HCT116 (cell line): Measurements from ENCODE around the gene LRBA. TPM values are rescaled to one million over a fixed set of nuclear protein-coding genes. Genes with fewer than 3 reads are reported as not detected.

Experiments
- ATAC-seq: fragments of 200-7000 bp; cut with Tn5 transposase; 2 replicates; pipeline ENCODE4 v1.9.1; 2020; ENCODE audit warnings: mild to moderate bottlenecking, moderate library complexity
- BruUV-seq: library from RNA; stranded (reverse); fragments of 400-500 nt; replicated peaks from 2 replicates; lab custom pipeline; 2021; lab: Mats Ljungman, UMichigan
- CTCF ChIA-PET: fragments of 300-600 bp; sonication (Branson Sonifier 250); formaldehyde crosslinking; loops from one replicate; lab custom pipeline; 2021; ENCODE audit warnings: antibody characterized with exemption; lab: Charles Lee
- POLR2A ChIA-PET: fragments of 300-600, 350-600 bp; sonication (Branson Sonifier 250); formaldehyde crosslinking; loops from one replicate; lab custom pipeline; 2021; ENCODE audit warnings: antibody characterized with exemption; lab: Charles Lee
- RAD21 ChIA-PET, 2 experiments: fragments of 300-600 bp; sonication (Branson Sonifier 250); formaldehyde crosslinking; loops; one replicate each; lab custom pipeline; 2023; ENCODE audit warnings: low total read pairs in 2 of 2; ENCODE audit not compliant: uncharacterized antibody in 2 of 2, unreplicated experiment in 2 of 2, low non-redundant PET in 1 of 2; lab: Charles Lee
- DNase-seq: peaks from one replicate; pipeline ENCODE4 v3.0.0-alpha.2; 2010; ENCODE audit warnings: low read depth, low spot score
- H2AFZ ChIP-seq: fragments of 200-600 bp; shearing (Covaris generic), sonication (generic); 2 replicates; pipeline ENCODE4 v1.6.1; 2017; ENCODE audit warnings: low read depth, mixed run types, mixed read lengths, antibody characterized with exemption, low read length; ENCODE audit not compliant: poor library complexity, severe bottlenecking
- H3K27ac ChIP-seq: 2 replicates; pipeline ENCODE4 v1.5.1; 2012; ENCODE audit warnings: low read depth, low read length
- H3K27me3 ChIP-seq: fragments of 200-600 bp; sonication (generic); 2 replicates; pipeline ENCODE4 v1.6.1; 2016; ENCODE audit warnings: mixed run types, low read length, mixed read lengths; ENCODE audit not compliant: insufficient read depth
- H3K36me3 ChIP-seq, 2 experiments: fragments of 200-500 bp in 1 of 2; fragments of 200-600 bp in 1 of 2; sonication (Bioruptor generic) in 1 of 2; sonication (generic) in 1 of 2; 2 replicates each; pipeline versions ENCODE4 v1.5.1 to v1.6.1; 2014 to 2016; ENCODE audit warnings: low read length in 2 of 2, inconsistent platforms in 1 of 2, mixed read lengths in 1 of 2, mixed run types in 1 of 2; ENCODE audit not compliant: insufficient read depth in 2 of 2, control insufficient read depth in 1 of 2
- H3K4me1 ChIP-seq, 2 experiments: fragments of 200-600 bp in 1 of 2; sonication (generic) in 1 of 2; 2 replicates each; pipeline versions ENCODE4 v1.5.1 to v1.6.1; 2012 to 2017; ENCODE audit warnings: low read length in 2 of 2, inconsistent platforms in 1 of 2, mild to moderate bottlenecking in 1 of 2, mixed read lengths in 1 of 2, mixed run types in 1 of 2, moderate library complexity in 1 of 2; ENCODE audit not compliant: insufficient read depth in 2 of 2, control insufficient read depth in 1 of 2
- H3K4me2 ChIP-seq: fragments of 200-600 bp; sonication (generic); 2 replicates; pipeline ENCODE4 v1.6.1; 2017; ENCODE audit warnings: mixed run types, low read length, mixed read lengths
- H3K4me3 ChIP-seq, 2 experiments: fragments of 200-600 bp in 1 of 2; sonication (generic) in 1 of 2; replicated peaks in 1 of 2; 2 replicates each; pipeline ENCODE4 v1.5.1; 2011 to 2016; ENCODE audit warnings: low read length in 2 of 2, control low read depth in 1 of 2, low read depth in 1 of 2, mild to moderate bottlenecking in 1 of 2, mixed read lengths in 1 of 2, mixed run types in 1 of 2
- H3K79me2 ChIP-seq: fragments of 200-600 bp; sonication (generic); 2 replicates; pipeline ENCODE4 v1.6.1; 2017; ENCODE audit warnings: mild to moderate bottlenecking, mixed run types, low read length, moderate library complexity, mixed read lengths; ENCODE audit not compliant: insufficient read depth
- H3K9ac ChIP-seq: fragments of 200-600 bp; sonication (generic); 2 replicates; pipeline ENCODE4 v1.6.1; 2016; ENCODE audit warnings: low read length, mixed read lengths
- H3K9me2 ChIP-seq: fragments of 200-600 bp; sonication (generic), shearing (Covaris generic); 2 replicates; pipeline ENCODE4 v1.6.1; 2017; ENCODE audit warnings: mixed run types, mild to moderate bottlenecking, moderate library complexity; ENCODE audit not compliant: insufficient read depth
- H3K9me3 ChIP-seq, 2 experiments: fragments of 200-500 bp in 1 of 2; fragments of 200-600 bp in 1 of 2; sonication (Bioruptor generic) in 1 of 2; sonication (generic) in 1 of 2; 2 replicates each; pipeline ENCODE4 v1.6.1; 2014 to 2017; ENCODE audit warnings: low read length in 2 of 2, mixed read lengths in 2 of 2, inconsistent platforms in 1 of 2, low read depth in 1 of 2, mild to moderate bottlenecking in 1 of 2, mixed run types in 1 of 2, moderate library complexity in 1 of 2; ENCODE audit not compliant: control insufficient read depth in 1 of 2, insufficient read depth in 1 of 2
- H4K20me1 ChIP-seq: fragments of 200-600 bp; sonication (generic), shearing (Covaris generic); 2 replicates; pipeline ENCODE4 v1.6.1; 2017; ENCODE audit warnings: mixed run types, mild to moderate bottlenecking, moderate library complexity; ENCODE audit not compliant: insufficient read depth
- CBX3 ChIP-seq: IDR thresholded peaks from 2 replicates; pipeline ENCODE4 v1.6.1; 2012; ENCODE audit warnings: low read depth
- EGR1 ChIP-seq: IDR thresholded peaks from 2 replicates; pipeline ENCODE4 v1.6.1; 2012; ENCODE audit warnings: low read depth
- FOSL1 ChIP-seq: IDR thresholded peaks from 2 replicates; pipeline ENCODE4 v1.6.1; 2012; ENCODE audit warnings: low read depth
- SIN3A ChIP-seq: IDR thresholded peaks from 2 replicates; pipeline ENCODE4 v1.6.1; 2012; ENCODE audit warnings: low read depth
- TCF7L2 ChIP-seq: IDR thresholded peaks from 2 replicates; pipeline ENCODE4 v1.7.0; 2011; ENCODE audit warnings: borderline replicate concordance, inconsistent platforms; ENCODE audit not compliant: insufficient read depth, insufficient read length; ENCODE audit errors: extremely low read depth
- YY1 ChIP-seq: IDR thresholded peaks from 2 replicates; pipeline ENCODE4 v1.6.1; 2011; ENCODE audit warnings: low read length, low read depth, moderate library complexity, mild to moderate bottlenecking; ENCODE audit not compliant: insufficient replicate concordance; ENCODE audit errors: extremely low read depth
- intact Hi-C: fragments of 100-400 bp; cut with micrococcal nuclease; formaldehyde crosslinking; loops from 2 replicates; pipeline ENCODE4 v1.10.0; 2022
- total RNA-seq: library from RNA; stranded (reverse); gene quantifications from one replicate; pipeline ENCODE4 v1.2.1, GENCODE V29; 2021; ENCODE audit not compliant: unreplicated experiment
- TF ChIP-seq, protein P1 (sequence below): IDR thresholded peaks from 2 replicates; pipeline ENCODE4 v1.6.1; 2012
- TF ChIP-seq, protein P2 (sequence below): IDR thresholded peaks from 2 replicates; pipeline ENCODE4 v1.6.1; 2012
- TF ChIP-seq, protein P3 (sequence below), 3 experiments: fragments of 200-600 bp in 1 of 3; sonication (generic) in 1 of 3; IDR thresholded peaks in 2 of 3; conservative IDR thresholded peaks in 1 of 3; 2 replicates each; pipeline ENCODE4 v1.5.1; 2012 to 2017; ENCODE audit warnings: low read depth in 2 of 3, low read length in 2 of 3, antibody characterized with exemption in 1 of 3, borderline replicate concordance in 1 of 3, control low read depth in 1 of 3, mild to moderate bottlenecking in 1 of 3, mixed read lengths in 1 of 3, mixed run types in 1 of 3, moderate library complexity in 1 of 3; ENCODE audit not compliant: insufficient read depth in 1 of 3

LRBA gene
- total RNA-seq, 1 experiment from 2014 or later = 79.8 TPM

DNA sequence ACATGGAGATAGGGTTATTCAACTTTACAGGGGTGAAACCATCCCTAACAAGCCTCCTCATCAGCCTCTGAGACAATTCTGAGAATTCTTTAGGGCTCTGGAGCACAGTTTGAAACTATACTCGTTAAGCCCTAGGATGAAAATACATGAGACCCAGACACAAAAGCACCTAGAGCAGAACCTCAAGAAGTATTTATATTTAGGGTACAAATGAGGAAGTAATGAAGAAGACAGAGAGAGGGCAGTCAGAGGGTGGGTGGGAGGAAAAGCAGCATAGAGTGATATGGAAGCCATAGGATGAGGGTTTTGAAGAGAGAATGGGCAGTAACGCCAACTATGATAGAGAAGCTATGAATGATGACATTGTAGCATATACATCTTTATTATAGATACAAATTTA, 686.6 kb downstream of the LRBA start:
- Histone ChIP-seq H3K9ac (no peak overlapping the region), H3K27ac (no peak overlapping the region), H3K4me1 (no peaks in the 10 kb centered on the region), H3K9me2 (no peaks in the 10 kb centered on the region), H3K4me2 (no peak overlapping the region), H2AFZ (no peak overlapping the region), H3K4me3 (no peak overlapping the region), H3K36me3 (no peaks in the 10 kb centered on the region), H4K20me1 (no peaks in the 10 kb centered on the region), H3K9me3 (no peaks in the 10 kb centered on the region), H3K79me2 (no peaks in the 10 kb centered on the region), H3K27me3 (no peaks in the 10 kb centered on the region)
- CTCF ChIA-PET = no interaction called here
- ATAC-seq (no peak), DNase-seq (no peak)
- POLR2A ChIA-PET = no interaction called here
- TF ChIP-seq, protein P1, sequence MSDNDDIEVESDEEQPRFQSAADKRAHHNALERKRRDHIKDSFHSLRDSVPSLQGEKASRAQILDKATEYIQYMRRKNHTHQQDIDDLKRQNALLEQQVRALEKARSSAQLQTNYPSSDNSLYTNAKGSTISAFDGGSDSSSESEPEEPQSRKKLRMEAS = no peak
- TF ChIP-seq, protein P2, sequence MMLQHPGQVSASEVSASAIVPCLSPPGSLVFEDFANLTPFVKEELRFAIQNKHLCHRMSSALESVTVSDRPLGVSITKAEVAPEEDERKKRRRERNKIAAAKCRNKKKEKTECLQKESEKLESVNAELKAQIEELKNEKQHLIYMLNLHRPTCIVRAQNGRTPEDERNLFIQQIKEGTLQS = no peak
- TF ChIP-seq FOSL1 = no peak
- no peak for TF ChIP-seq EGR1
- TF ChIP-seq, protein P3, sequence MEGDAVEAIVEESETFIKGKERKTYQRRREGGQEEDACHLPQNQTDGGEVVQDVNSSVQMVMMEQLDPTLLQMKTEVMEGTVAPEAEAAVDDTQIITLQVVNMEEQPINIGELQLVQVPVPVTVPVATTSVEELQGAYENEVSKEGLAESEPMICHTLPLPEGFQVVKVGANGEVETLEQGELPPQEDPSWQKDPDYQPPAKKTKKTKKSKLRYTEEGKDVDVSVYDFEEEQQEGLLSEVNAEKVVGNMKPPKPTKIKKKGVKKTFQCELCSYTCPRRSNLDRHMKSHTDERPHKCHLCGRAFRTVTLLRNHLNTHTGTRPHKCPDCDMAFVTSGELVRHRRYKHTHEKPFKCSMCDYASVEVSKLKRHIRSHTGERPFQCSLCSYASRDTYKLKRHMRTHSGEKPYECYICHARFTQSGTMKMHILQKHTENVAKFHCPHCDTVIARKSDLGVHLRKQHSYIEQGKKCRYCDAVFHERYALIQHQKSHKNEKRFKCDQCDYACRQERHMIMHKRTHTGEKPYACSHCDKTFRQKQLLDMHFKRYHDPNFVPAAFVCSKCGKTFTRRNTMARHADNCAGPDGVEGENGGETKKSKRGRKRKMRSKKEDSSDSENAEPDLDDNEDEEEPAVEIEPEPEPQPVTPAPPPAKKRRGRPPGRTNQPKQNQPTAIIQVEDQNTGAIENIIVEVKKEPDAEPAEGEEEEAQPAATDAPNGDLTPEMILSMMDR (IDR thresholded peaks at IDR 0.05 in 2 of 3, conservative IDR thresholded peaks at IDR 0.05 in 1 of 3; ENCODE audit: borderline replicate concordance in 1 of 3, insufficient read depth in 1 of 3, low read depth in 2 of 3, low read length in 2 of 3) = no peak
- BruUV-seq = no TSS peak
- intact Hi-C loops = no loop called here
- RAD21 ChIA-PET = no interaction called here

DNA sequence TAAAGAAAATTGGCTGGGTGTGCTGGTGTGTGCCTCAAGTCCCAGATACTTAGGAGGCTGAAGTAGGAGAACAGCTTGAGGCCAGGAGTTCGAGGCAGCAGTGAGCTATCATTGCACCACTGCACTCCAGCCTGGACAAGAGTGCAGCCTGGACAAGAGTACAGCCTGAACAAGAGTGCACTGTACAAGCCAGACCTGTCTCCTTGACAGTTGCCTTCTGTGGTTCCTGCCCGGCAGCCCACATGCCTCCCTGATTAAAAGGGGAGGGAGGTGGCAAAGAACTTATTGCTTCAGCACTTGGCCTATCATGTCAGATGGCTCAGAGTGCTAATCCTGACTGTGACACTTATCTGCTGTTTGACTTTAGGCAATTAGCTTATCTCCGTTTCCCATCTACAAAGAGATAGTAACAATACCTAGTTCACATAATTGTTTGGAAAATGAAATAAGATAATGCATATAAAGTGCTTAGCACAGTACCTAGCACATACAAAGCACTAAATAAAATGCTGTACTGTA, 687.8 kb downstream of the LRBA start:
- Histone ChIP-seq H3K9me2 (no peaks in the 10 kb centered on the region), H3K4me2 (no peak overlapping the region), H3K4me1 (no peaks in the 10 kb centered on the region), H3K4me3 (no peak overlapping the region), H4K20me1 (no peaks in the 10 kb centered on the region), H3K79me2 (no peaks in the 10 kb centered on the region), H2AFZ (no peak overlapping the region), H3K27me3 (no peaks in the 10 kb centered on the region), H3K36me3 (no peaks in the 10 kb centered on the region), H3K9me3 (no peaks in the 10 kb centered on the region), H3K27ac (no peak overlapping the region), H3K9ac (no peak overlapping the region)
- no peak for DNase-seq
- TF ChIP-seq CBX3 (no peak), TCF7L2 (no peak), SIN3A (no peak), YY1 (no peak)
- TF ChIP-seq, protein P2 = no peak
- RAD21 ChIA-PET = no interaction called here
- no TSS peak for BruUV-seq
- intact Hi-C loops = no loop called here
- ATAC-seq = no peak
- POLR2A ChIA-PET = no interaction called here
- CTCF ChIA-PET = no interaction called here
